Brain pericyte (primary cell): ENCODE data around the gene MBD2.
A peak's percentile ranks its signal among the peaks of the same experiment; 100 is the strongest.
"Not testable (repeated sequence)": the region's sequence is repeated elsewhere in the genome, so short reads cannot be mapped to it uniquely, and the experiment has no call there.

Source experiments
- DNase-seq: peaks from one replicate; pipeline ENCODE4 v3.0.0-alpha.2; 2012; ENCODE audit warnings: low read depth, low spot score

Gene MBD2

GRCh38 chr18:54150226-54150625 is 74.2 kb downstream of the MBD2 start:
- DNase-seq = no peak

GRCh38 chr18:54149078-54149697 is 75.3 kb downstream of the MBD2 start:
- peak; percentile 16 for DNase-seq

- no peak for DNase-seq
Measured at GRCh38 chr18:54148678-54149077, 75.8 kb downstream of the MBD2 start.

- DNase-seq = no peak
Measured at GRCh38 chr18:54148151-54148550, 76.3 kb downstream of the MBD2 start.

GRCh38 chr18:54147439-54147838 is 77.0 kb downstream of the MBD2 start:
- DNase-seq = no peak

- no peak for DNase-seq
Measured at GRCh38 chr18:54141041-54141608, 83.3 kb downstream of the MBD2 start.

GRCh38 chr18:54140641-54141040 is 83.8 kb downstream of the MBD2 start:
- no peak for DNase-seq

GRCh38 chr18:54135216-54135615 is 89.3 kb downstream of the MBD2 start:
- no peak for DNase-seq

- DNase-seq = no peak
Measured at GRCh38 chr18:54134053-54134452, 90.4 kb downstream of the MBD2 start.

- DNase-seq = no peak
Measured at GRCh38 chr18:54130631-54131030, 93.8 kb downstream of the MBD2 start.

- no peak for DNase-seq
Measured at GRCh38 chr18:54130177-54130576, 94.3 kb downstream of the MBD2 start.

GRCh38 chr18:54129448-54130067 is 94.9 kb downstream of the MBD2 start:
- no peak for DNase-seq

- DNase-seq = no peak
Measured at GRCh38 chr18:54127759-54128378, 96.6 kb downstream of the MBD2 start.

GRCh38 chr18:54125429-54125828 is 99.0 kb downstream of the MBD2 start:
- no peak for DNase-seq

- DNase-seq = not testable (repeated sequence)
Measured at GRCh38 chr18:54123720-54124440, 100.6 kb downstream of the MBD2 start.

GRCh38 chr18:54119524-54120019 is 104.9 kb downstream of the MBD2 start:
- no peak for DNase-seq

- DNase-seq = no peak
Measured at GRCh38 chr18:54117853-54118773, 106.4 kb downstream of the MBD2 start.

GRCh38 chr18:54116541-54117257 is 107.8 kb downstream of the MBD2 start:
- no peak for DNase-seq

GRCh38 chr18:54112356-54112755 is 112.1 kb downstream of the MBD2 start:
- DNase-seq = no peak

- no peak for DNase-seq
Measured at GRCh38 chr18:54109131-54109683, 115.3 kb downstream of the MBD2 start.
